GM12878 (cell line): ENCODE results near the gene FRYL. TPM values are rescaled to one million over a fixed set of nuclear protein-coding genes. Genes with fewer than 3 reads are reported as not detected.
A peak's percentile ranks its signal among the peaks of the same experiment; 100 is the strongest.

ENCODE experiments used
- ATAC-seq: fragments of 200-7000 bp; cut with Tn5 transposase; 3 replicates; pipeline ENCODE4 v1.9.1; 2020; ENCODE audit warnings: mild to moderate bottlenecking, moderate library complexity
- BruUV-seq: library from RNA; stranded (reverse); fragments of 400-500 nt; replicated peaks from 2 replicates; lab custom pipeline; 2021; lab: Mats Ljungman, UMichigan
- CTCF ChIA-PET: fragments of 300-600 bp; sonication (Branson Sonifier 250); formaldehyde crosslinking; extraction: SDS; loops from one replicate; lab custom pipeline; 2021; ENCODE audit warnings: inconsistent platforms; lab: Yijun Ruan, JAX
- POLR2A ChIA-PET: fragments of 350-600 bp; formaldehyde crosslinking; extraction: SDS; loops from one replicate; lab custom pipeline; 2021; ENCODE audit warnings: inconsistent platforms; lab: Charles Lee
- RAD21 ChIA-PET: fragments of 300-600 bp; sonication (Branson Sonifier 250); formaldehyde crosslinking; loops from one replicate; lab custom pipeline; 2023; ENCODE audit warnings: antibody characterized with exemption; ENCODE audit not compliant: unreplicated experiment; lab: Charles Lee
- SMC1A ChIA-PET: fragments of 300-600 bp; sonication (Branson Sonifier 250); formaldehyde crosslinking; loops from one replicate; lab custom pipeline; 2023; ENCODE audit not compliant: unreplicated experiment, uncharacterized antibody; lab: Charles Lee
- DNase-seq: peaks from one replicate; pipeline ENCODE4 v3.0.0-alpha.2; 2011; ENCODE audit warnings: low read depth, low spot score
- FAIRE-seq: peaks from 3 replicates; lab custom pipeline; 2011; peaks lifted over from hg19 to GRCh38; lab: Jason Lieb, UNC
- H2AFZ ChIP-seq: 2 replicates; pipeline ENCODE4 v1.6.0; 2011; ENCODE audit warnings: low read depth, low read length, control low read depth; ENCODE audit not compliant: control insufficient read depth
- H3K27ac ChIP-seq: 2 replicates; pipeline ENCODE4 v1.5.1; 2011; ENCODE audit warnings: control low read depth; ENCODE audit not compliant: control insufficient read depth, insufficient read depth
- H3K27me3 ChIP-seq, 2 experiments: replicated peaks in 1 of 2; 2 replicates each; pipeline versions ENCODE4 v1.6.0 to v1.6.1; 2011; ENCODE audit warnings: low read length in 1 of 2; ENCODE audit not compliant: control insufficient read depth in 2 of 2, insufficient read depth in 2 of 2
- H3K36me3 ChIP-seq, 2 experiments: 2 replicates each; pipeline ENCODE4 v1.5.1; 2011; ENCODE audit warnings: low read length in 1 of 2; ENCODE audit not compliant: control insufficient read depth in 2 of 2, insufficient read depth in 2 of 2
- H3K4me1 ChIP-seq: 2 replicates; pipeline ENCODE4 v1.6.1; 2011; ENCODE audit warnings: mild to moderate bottlenecking, low read length, moderate library complexity, mixed read lengths; ENCODE audit not compliant: control insufficient read depth, insufficient read depth
- H3K4me2 ChIP-seq: 2 replicates; pipeline ENCODE4 v1.6.0; 2011; ENCODE audit warnings: control low read depth; ENCODE audit not compliant: control insufficient read depth, insufficient read depth
- H3K4me3 ChIP-seq: fragments of 200-600 bp; sonication (generic); 2 replicates; pipeline ENCODE4 v1.5.1; 2016
- H3K79me2 ChIP-seq: 2 replicates; pipeline ENCODE4 v1.6.0; 2011; ENCODE audit warnings: low read length; ENCODE audit not compliant: control insufficient read depth, insufficient read depth
- H3K9ac ChIP-seq: 2 replicates; pipeline ENCODE4 v1.8.0; 2011; ENCODE audit warnings: low read length, control low read depth, mixed read lengths; ENCODE audit not compliant: control insufficient read depth, insufficient read depth
- H3K9me3 ChIP-seq: replicated peaks from 3 replicates; pipeline ENCODE4 v1.5.1; 2011; ENCODE audit warnings: mild to moderate bottlenecking, low read length; ENCODE audit not compliant: control insufficient read depth, insufficient read depth
- H4K20me1 ChIP-seq: 2 replicates; pipeline ENCODE4 v1.6.0; 2011; ENCODE audit not compliant: control insufficient read depth, insufficient read depth
- BCL11A ChIP-seq: IDR thresholded peaks from 2 replicates; pipeline ENCODE4 v1.6.1; 2011; ENCODE audit warnings: low read depth, low read length
- CBX5 ChIP-seq: sonication (generic); IDR thresholded peaks from 2 replicates; pipeline ENCODE4 v1.6.1; 2016; ENCODE audit warnings: low read depth, moderate library complexity, mild to moderate bottlenecking, inconsistent platforms
- CREB1 ChIP-seq: IDR thresholded peaks from 2 replicates; pipeline ENCODE4 v1.6.1; 2012; ENCODE audit warnings: low read depth, mild to moderate bottlenecking, inconsistent platforms
- CREM ChIP-seq: IDR thresholded peaks from 2 replicates; pipeline ENCODE4 v1.6.1; 2014; ENCODE audit warnings: antibody characterized with exemption, low read depth
- E2F8 ChIP-seq: fragments of 450-650 bp; IDR thresholded peaks from 2 replicates; pipeline ENCODE4 v1.6.1; 2018; ENCODE audit warnings: mild to moderate bottlenecking, low read depth, moderate library complexity; ENCODE audit not compliant: partially characterized antibody
- HCFC1 ChIP-seq: fragments of 150-350 bp; IDR thresholded peaks from 2 replicates; pipeline ENCODE4 v1.6.1; 2014; ENCODE audit warnings: low read length
- IRF3 ChIP-seq: fragments of 450-650 bp; IDR thresholded peaks from 2 replicates; pipeline ENCODE4 v1.6.1; 2014; ENCODE audit warnings: mild to moderate bottlenecking
- MTA2 ChIP-seq: fragments of 450-650 bp; IDR thresholded peaks from 2 replicates; pipeline ENCODE4 v1.6.1; 2016; ENCODE audit warnings: low read depth, mild to moderate bottlenecking, moderate library complexity
- NFIC ChIP-seq: IDR thresholded peaks from 2 replicates; pipeline ENCODE4 v1.6.1; 2012; ENCODE audit warnings: low read depth, mild to moderate bottlenecking, inconsistent platforms, low read length, moderate library complexity
- NR2C1 ChIP-seq: fragments of 450-650 bp; IDR thresholded peaks from 2 replicates; pipeline ENCODE4 v1.6.1; 2017; ENCODE audit warnings: antibody characterized with exemption, mild to moderate bottlenecking, moderate library complexity
- PAX5 ChIP-seq: IDR thresholded peaks from 2 replicates; pipeline ENCODE4 v1.6.1; 2011; ENCODE audit warnings: low read depth, low read length, borderline replicate concordance
- PBX3 ChIP-seq: IDR thresholded peaks from 2 replicates; pipeline ENCODE4 v1.6.1; 2011; ENCODE audit warnings: mild to moderate bottlenecking, low read depth, low read length, moderate library complexity; ENCODE audit not compliant: insufficient replicate concordance
- SMAD1 ChIP-seq: fragments of 450-650 bp; IDR thresholded peaks from 2 replicates; pipeline ENCODE4 v1.6.1; 2018; ENCODE audit warnings: mild to moderate bottlenecking, low read depth; ENCODE audit not compliant: partially characterized antibody
- SMARCA5 ChIP-seq: fragments of 450-650 bp; IDR thresholded peaks from 2 replicates; pipeline ENCODE4 v1.6.1; 2017; ENCODE audit warnings: mild to moderate bottlenecking
- YBX1 ChIP-seq: fragments of 450-650 bp; IDR thresholded peaks from 2 replicates; pipeline ENCODE4 v1.6.1; 2016; ENCODE audit warnings: antibody characterized with exemption
- ZZZ3 ChIP-seq: IDR thresholded peaks from 2 replicates; pipeline ENCODE4 v1.6.1; 2011; ENCODE audit warnings: low read depth; ENCODE audit not compliant: control insufficient read depth, insufficient read length
- in situ Hi-C: fragments of 300-500 bp; cut with MboI; formaldehyde crosslinking; loops from 9 replicates; pipeline ENCODE4 v1.14.3; 2018; ENCODE audit warnings: mixed read lengths
- intact Hi-C: fragments of 100-400 bp; cut with micrococcal nuclease; formaldehyde crosslinking; loops from one replicate; pipeline ENCODE4 v1.14.2; 2022; ENCODE audit not compliant: unreplicated experiment
- polyA plus RNA-seq, 11 experiments: library from polyadenylated mRNA; depleted of rRNA in 4 of 11; unstranded in 6 of 11; stranded (reverse) in 5 of 11; fragments of >200 nt; fragmentation: Nextera tagmentation in 4 of 11; fragmentation: Illumina TruSeq in 1 of 11; extraction: Ambion mirVana in 4 of 11; extraction: Trizol in 1 of 11; gene quantifications; 1 replicate in 1 of 11; 2 replicates in 10 of 11; pipeline versions ENCODE4 v1.2.1 to v1.2.3, GENCODE V29; 2011 to 2016; ENCODE audit warnings: inconsistent platforms in 2 of 11, missing spikeins in 2 of 11, low read depth in 1 of 11
- total RNA-seq, 4 experiments: library from RNA; depleted of rRNA in 3 of 4; stranded (reverse); fragments of >200 nt in 3 of 4; fragmentation: Illumina TruSeq in 1 of 4; extraction: Trizol in 1 of 4; gene quantifications; 2 replicates each; pipeline versions ENCODE4 v1.2.1 to v1.2.3, GENCODE V29; 2013 to 2021
- TF ChIP-seq, protein P1 (sequence below): IDR thresholded peaks from 2 replicates; pipeline ENCODE4 v1.6.1; 2012; ENCODE audit warnings: low read depth, low read length, improper control_type of control experiment
- TF ChIP-seq, protein P2 (sequence below): fragments of 150-350 bp; IDR thresholded peaks from 2 replicates; pipeline ENCODE4 v1.6.1; 2014; ENCODE audit warnings: mild to moderate bottlenecking, low read depth, low read length

FRYL gene
- total and polyA plus RNA-seq, 10 of the 15 experiments (the other 5 are each of a cell fraction or from before 2014, with no cell fraction given), result 10.3 to 50.6 (median 28.7) TPM

DNA sequence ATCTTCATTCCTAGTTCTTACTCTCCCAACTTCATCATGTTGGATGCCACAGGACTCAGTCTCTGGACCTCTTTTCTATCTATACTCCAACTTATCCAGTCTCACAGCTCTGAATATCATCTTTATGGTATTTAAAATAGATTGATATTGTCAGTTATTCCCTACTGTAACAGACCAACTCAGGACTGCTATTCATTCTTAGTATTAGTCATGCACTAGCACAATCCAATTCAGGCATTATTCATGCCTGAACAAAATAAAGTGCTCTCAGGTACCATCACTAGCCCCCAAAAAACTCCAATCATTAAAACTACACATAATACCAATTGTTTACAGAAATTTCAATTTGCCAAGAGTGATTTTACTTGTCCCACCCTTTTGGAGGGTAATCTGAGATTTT lies 37.7 kb downstream of the FRYL start:
- no peak for TF ChIP-seq E2F8
- no peak for TF ChIP-seq NR2C1
- no peak for TF ChIP-seq CREM
- TF ChIP-seq CREB1, result no peak
- TF ChIP-seq, protein P1, sequence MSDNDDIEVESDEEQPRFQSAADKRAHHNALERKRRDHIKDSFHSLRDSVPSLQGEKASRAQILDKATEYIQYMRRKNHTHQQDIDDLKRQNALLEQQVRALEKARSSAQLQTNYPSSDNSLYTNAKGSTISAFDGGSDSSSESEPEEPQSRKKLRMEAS, result no peak
- TF ChIP-seq SMARCA5, result no peak
- no peak for TF ChIP-seq IRF3
- TF ChIP-seq SMAD1, result no peak
- TF ChIP-seq PBX3, result no peak
- TF ChIP-seq, protein P2, sequence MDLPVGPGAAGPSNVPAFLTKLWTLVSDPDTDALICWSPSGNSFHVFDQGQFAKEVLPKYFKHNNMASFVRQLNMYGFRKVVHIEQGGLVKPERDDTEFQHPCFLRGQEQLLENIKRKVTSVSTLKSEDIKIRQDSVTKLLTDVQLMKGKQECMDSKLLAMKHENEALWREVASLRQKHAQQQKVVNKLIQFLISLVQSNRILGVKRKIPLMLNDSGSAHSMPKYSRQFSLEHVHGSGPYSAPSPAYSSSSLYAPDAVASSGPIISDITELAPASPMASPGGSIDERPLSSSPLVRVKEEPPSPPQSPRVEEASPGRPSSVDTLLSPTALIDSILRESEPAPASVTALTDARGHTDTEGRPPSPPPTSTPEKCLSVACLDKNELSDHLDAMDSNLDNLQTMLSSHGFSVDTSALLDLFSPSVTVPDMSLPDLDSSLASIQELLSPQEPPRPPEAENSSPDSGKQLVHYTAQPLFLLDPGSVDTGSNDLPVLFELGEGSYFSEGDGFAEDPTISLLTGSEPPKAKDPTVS, result no peak
- no peak for TF ChIP-seq CBX5
- no peak for TF ChIP-seq NFIC
- TF ChIP-seq MTA2, result no peak
- TF ChIP-seq ZZZ3, result no peak
- no peak for TF ChIP-seq YBX1
- TF ChIP-seq HCFC1, result no peak
- no peak for TF ChIP-seq BCL11A
- no peak for TF ChIP-seq PAX5
- ChIA-PET RAD21 (no interaction called here), POLR2A (interaction anchor here (0.6 kb wide), 1 partner anchor 9 kb away, joined by 3 read pairs; no protein-coding TSS in a partner anchor), SMC1A (interaction anchor here (1.0 to 1.1 kb wide), 2 partner anchors 33 to 95 kb away, joined by 3 read pairs; no protein-coding TSS in a partner anchor), CTCF (no interaction called here)
- Histone ChIP-seq H3K4me3 (no peak overlapping the region), H3K27me3 (no peaks in the 10 kb centered on the region), H3K4me1 (peaks cover 10% of the 10 kb centered on the region), H3K79me2 (peaks cover 65% of the 10 kb centered on the region), H3K36me3 (no peaks in the 10 kb centered on the region), H3K4me2 (peak overlapping the region; percentile 64; the same call in 1 of the 2 replicates), H3K27ac (no peak overlapping the region; the same call in 1 of the 2 replicates), H4K20me1 (no peaks in the 10 kb centered on the region), H3K9me3 (no peaks in the 10 kb centered on the region; the same call in 1 of the 3 replicates), H2AFZ (no peak overlapping the region), H3K9ac (no peak overlapping the region)
- in situ Hi-C loops, result no loop called here
- DNase-seq, result no peak
- TSS peak; percentile 23 for BruUV-seq
- peak; percentile 50 for ATAC-seq
- FAIRE-seq, result no peak
- intact Hi-C loops, result no loop called here
